HEK293 (cell line): ENCODE data around the gene HEBP2.

Experiments
- CTCF ChIA-PET: fragments of 350-600 bp; formaldehyde crosslinking; extraction: SDS; loops from one replicate; lab custom pipeline; 2021; ENCODE audit warnings: antibody characterized with exemption; lab: Yijun Ruan, JAX
- POLR2A ChIA-PET: fragments of 300-600 bp; formaldehyde crosslinking; extraction: SDS; loops from one replicate; lab custom pipeline; 2020; ENCODE audit warnings: antibody characterized with exemption, inconsistent platforms; lab: Yijun Ruan, JAX
- H3K27ac ChIP-seq: fragments of 200-500 bp; sonication (Bioruptor generic); 2 replicates; pipeline ENCODE4 v1.5.1; 2014; ENCODE audit warnings: low read depth, low read length, control low read depth, inconsistent platforms; ENCODE audit errors: extremely low read depth
- H3K36me3 ChIP-seq, 2 experiments: fragments of 200-500 bp in 1 of 2; sonication (Bioruptor generic) in 1 of 2; 1 replicate in 1 of 2; 2 replicates in 1 of 2; pipeline ENCODE4 v1.5.1; 2014 to 2017; ENCODE audit warnings: inconsistent platforms in 2 of 2, low read length in 2 of 2; ENCODE audit not compliant: control insufficient read depth in 2 of 2, insufficient read depth in 1 of 2
- H3K4me1 ChIP-seq: fragments of 200-500 bp; sonication (Bioruptor generic); 2 replicates; pipeline ENCODE4 v1.5.1; 2014; ENCODE audit warnings: mild to moderate bottlenecking, low read length, inconsistent platforms; ENCODE audit not compliant: control insufficient read depth, insufficient read depth
- H3K4me3 ChIP-seq: 2 replicates; pipeline ENCODE4 v1.5.1; 2011; ENCODE audit warnings: low read depth, mild to moderate bottlenecking, control low read depth, low read length, moderate library complexity
- H3K9me3 ChIP-seq: fragments of 200-500 bp; sonication (Bioruptor generic); 2 replicates; pipeline ENCODE4 v1.5.1; 2014; ENCODE audit warnings: low read depth, low read length, inconsistent platforms; ENCODE audit not compliant: control insufficient read depth, insufficient read depth
- BCL11B ChIP-seq: fragments of 450-650 bp; formaldehyde crosslinking; IDR thresholded peaks from 2 replicates; pipeline ENCODE4 v1.5.1; 2016; ENCODE audit warnings: low read depth, missing biosample characterization, missing genetic modification characterization
- MZF1 ChIP-seq: fragments of 450-650 bp; formaldehyde crosslinking; IDR thresholded peaks from 2 replicates; pipeline ENCODE4 v1.5.1; 2017; ENCODE audit warnings: missing biosample characterization, missing genetic modification characterization, borderline replicate concordance
- SCRT2 ChIP-seq: fragments of 450-650 bp; formaldehyde crosslinking; IDR thresholded peaks from 2 replicates; pipeline ENCODE4 v1.5.1; 2016; ENCODE audit warnings: missing biosample characterization, missing genetic modification characterization
- ZBTB1 ChIP-seq: fragments of 450-650 bp; formaldehyde crosslinking; IDR thresholded peaks from 2 replicates; pipeline ENCODE4 v1.5.1; 2016; ENCODE audit warnings: missing biosample characterization, missing genetic modification characterization
- ZBTB20 ChIP-seq: fragments of 450-650 bp; formaldehyde crosslinking; IDR thresholded peaks from 2 replicates; pipeline ENCODE4 v1.5.1; 2016; ENCODE audit warnings: missing biosample characterization, missing genetic modification characterization
- ZBTB21 ChIP-seq: fragments of 450-650 bp; formaldehyde crosslinking; IDR thresholded peaks from 2 replicates; pipeline ENCODE4 v1.5.1; 2017; ENCODE audit warnings: missing biosample characterization, missing genetic modification characterization
- ZFP41 ChIP-seq: fragments of 450-650 bp; formaldehyde crosslinking; IDR thresholded peaks from 2 replicates; pipeline ENCODE4 v1.5.1; 2016; ENCODE audit warnings: missing biosample characterization, missing genetic modification characterization, borderline replicate concordance
- ZNF114 ChIP-seq: fragments of 450-650 bp; formaldehyde crosslinking; IDR thresholded peaks from 2 replicates; pipeline ENCODE4 v1.5.0; 2017; ENCODE audit warnings: missing biosample characterization, missing genetic modification characterization
- ZNF157 ChIP-seq: fragments of 450-650 bp; formaldehyde crosslinking; IDR thresholded peaks from 2 replicates; pipeline ENCODE4 v1.5.1; 2016; ENCODE audit warnings: missing biosample characterization, missing genetic modification characterization
- ZNF248 ChIP-seq: fragments of 450-650 bp; formaldehyde crosslinking; IDR thresholded peaks from 2 replicates; pipeline ENCODE4 v1.5.1; 2017; ENCODE audit warnings: missing biosample characterization, missing genetic modification characterization
- ZNF324 ChIP-seq: fragments of 450-650 bp; formaldehyde crosslinking; IDR thresholded peaks from 2 replicates; pipeline ENCODE4 v1.5.1; 2016; ENCODE audit warnings: missing biosample characterization, missing genetic modification characterization
- ZNF335 ChIP-seq: fragments of 450-650 bp; formaldehyde crosslinking; conservative IDR thresholded peaks from 2 replicates; pipeline ENCODE4 v1.5.1; 2016; ENCODE audit warnings: missing biosample characterization, missing genetic modification characterization
- ZNF473 ChIP-seq: fragments of 450-650 bp; formaldehyde crosslinking; IDR thresholded peaks from 2 replicates; pipeline ENCODE4 v1.5.1; 2017; ENCODE audit warnings: missing biosample characterization, missing genetic modification characterization
- ZNF510 ChIP-seq: fragments of 450-650 bp; formaldehyde crosslinking; IDR thresholded peaks from 2 replicates; pipeline ENCODE4 v1.5.1; 2018; ENCODE audit warnings: mild to moderate bottlenecking, missing genetic modification characterization, missing biosample characterization; ENCODE audit not compliant: insufficient replicate concordance
- ZNF555 ChIP-seq: fragments of 450-650 bp; formaldehyde crosslinking; conservative IDR thresholded peaks from 2 replicates; pipeline ENCODE4 v1.5.1; 2017; ENCODE audit warnings: missing biosample characterization, mild to moderate bottlenecking, missing genetic modification characterization, inconsistent platforms
- ZNF580 ChIP-seq: fragments of 450-650 bp; formaldehyde crosslinking; IDR thresholded peaks from 2 replicates; pipeline ENCODE4 v1.5.1; 2016; ENCODE audit warnings: missing biosample characterization, missing genetic modification characterization
- ZXDB ChIP-seq: fragments of 450-650 bp; formaldehyde crosslinking; IDR thresholded peaks from 2 replicates; pipeline ENCODE4 v1.5.1; 2016; ENCODE audit warnings: missing biosample characterization, missing genetic modification characterization

HEBP2 gene

GRCh38 chr6:138417493-138418117, 13.6 kb downstream of the HEBP2 start:
- peaks cover 9 to 79% of the 10 kb centered on the region in 2 experiments for H3K36me3 ChIP-seq
- no peaks in the 10 kb centered on the region for H3K4me1 ChIP-seq
- no peaks in the 10 kb centered on the region for H3K9me3 ChIP-seq
- TF ChIP-seq ZNF473 (tag by site-specific recombination): no peak
- 0 out of 2 replicates have a peak, but pooled peaks have one; percentile 41 for TF ChIP-seq SCRT2 (tag by site-specific recombination)
- ChIA-PET POLR2A (interaction anchor here (1.2 kb wide), 1 partner anchor 13 kb away, joined by 3 read pairs; the partner anchor contains the start of gene HEBP2), CTCF (interaction anchor here (0.9 to 3.2 kb wide), 3 partner anchors 12 to 13 kb away, joined by 4 to 25 read pairs (median 4); partner anchors contain the start of gene HEBP2)
- no peak overlapping the region for H3K27ac ChIP-seq
- H3K4me3 ChIP-seq: no peak overlapping the region

DNA sequence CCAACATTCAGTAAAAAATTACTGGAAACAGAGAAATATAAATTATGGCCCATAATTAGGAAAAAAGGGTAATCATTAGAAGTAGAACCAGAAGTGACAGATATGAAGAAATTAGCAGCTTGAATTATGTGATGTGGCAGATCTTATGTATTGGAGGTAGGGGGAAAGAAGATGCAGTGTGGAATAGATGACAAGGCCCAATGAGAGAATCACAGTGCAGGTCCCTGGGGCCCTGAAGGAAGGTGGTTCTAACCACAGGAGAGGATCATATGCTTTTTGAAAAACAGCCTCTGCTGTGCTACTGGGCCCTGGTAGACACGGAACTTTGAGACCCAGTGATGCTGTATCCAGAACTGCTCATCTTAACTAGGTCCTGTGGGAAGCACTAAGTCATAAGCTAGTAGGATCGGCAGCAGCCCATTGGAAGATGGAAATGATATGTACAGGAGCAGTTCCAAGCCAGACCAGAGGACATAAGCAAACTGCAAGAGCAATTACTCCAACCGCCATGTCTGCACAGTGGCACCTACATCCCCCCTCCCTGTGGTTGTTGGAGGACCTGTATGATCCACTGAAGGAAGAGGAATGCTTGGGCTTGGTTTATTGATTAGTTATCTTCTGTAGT, 14.2 kb downstream of the HEBP2 start:
- Histone ChIP-seq H3K4me1 (no peaks in the 10 kb centered on the region), H3K9me3 (no peaks in the 10 kb centered on the region), H3K4me3 (no peak overlapping the region), H3K36me3 (peaks cover 2 to 74% of the 10 kb centered on the region in 2 experiments; a peak in 2 of 3 replicates), H3K27ac (no peak overlapping the region)
- ChIA-PET POLR2A (interaction anchor here (0.6 kb wide), 1 partner anchor 303 kb away, joined by 4 read pairs; no protein-coding TSS in a partner anchor), CTCF (interaction anchor here (0.6 to 1.3 kb wide), 3 partner anchors 11 to 406 kb away, joined by 3 to 4 read pairs (median 4); partner anchors contain the start of gene HEBP2)
- TF ChIP-seq ZBTB20 (tag by site-specific recombination): peak; percentile 27; the same call in 1 of the 2 replicates
- no peak for TF ChIP-seq ZNF324 (tag by site-specific recombination)

GRCh38 chr6:138419766-138420165, 15.7 kb downstream of the HEBP2 start:
- TF ChIP-seq ZBTB1 (no peak), ZNF157 (no peak), BCL11B (tag by site-specific recombination) (no peak), ZNF580 (tag by site-specific recombination) (no peak), ZNF335 (tag by site-specific recombination) (no peak), ZNF248 (tag by site-specific recombination) (no peak), ZNF555 (tag by site-specific recombination) (no peak), ZFP41 (tag by site-specific recombination) (no peak), ZXDB (tag by site-specific recombination) (no peak), ZNF114 (tag by site-specific recombination) (no peak)
- Histone ChIP-seq H3K36me3 (peaks cover 0 to 72% of the 10 kb centered on the region in 2 experiments; a peak in 1 of 3 replicates), H3K9me3 (no peaks in the 10 kb centered on the region), H3K4me3 (no peak overlapping the region), H3K27ac (no peak overlapping the region), H3K4me1 (no peaks in the 10 kb centered on the region)
- POLR2A ChIA-PET: no interaction called here
- CTCF ChIA-PET: interaction anchor here (1.0 to 1.5 kb wide), 2 partner anchors 15 to 304 kb away, joined by 3 to 4 read pairs; no protein-coding TSS in a partner anchor

DNA sequence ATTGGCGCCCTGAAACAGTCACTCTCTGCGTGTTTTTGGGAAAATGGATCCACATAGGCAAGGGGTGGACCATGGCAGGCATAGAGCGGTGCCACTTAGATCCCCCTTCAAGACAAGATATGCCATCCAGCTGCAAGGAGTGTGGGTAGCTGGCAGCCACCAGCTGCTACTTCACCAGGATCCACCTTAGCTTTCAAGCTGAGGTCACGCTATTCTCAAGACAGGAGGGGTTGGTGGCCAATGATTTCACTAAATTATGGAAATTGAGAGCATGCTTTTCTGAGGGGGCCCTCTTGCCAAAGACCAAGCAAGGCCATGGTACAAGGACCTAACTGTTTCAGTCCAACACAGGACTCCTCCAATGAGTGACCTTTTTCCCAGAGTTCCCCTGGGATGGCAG, 16.3 kb downstream of the HEBP2 start:
- ChIA-PET POLR2A (no interaction called here), CTCF (interaction anchor here (1.0 to 1.5 kb wide), 2 partner anchors 15 to 305 kb away, joined by 3 to 4 read pairs; no protein-coding TSS in a partner anchor)

More for the DNA sequence above, 16.3 kb downstream of the HEBP2 start:
- H3K36me3 ChIP-seq: peaks cover 0 to 67% of the 10 kb centered on the region in 2 experiments; a peak in 2 of 3 replicates
- no peak overlapping the region for H3K27ac ChIP-seq
- H3K9me3 ChIP-seq: no peaks in the 10 kb centered on the region
- H3K4me3 ChIP-seq: no peak overlapping the region
- TF ChIP-seq ZBTB21 (no peak), MZF1 (tag by site-specific recombination) (no peak), ZNF510 (tag by site-specific recombination) (no peak)
- no peaks in the 10 kb centered on the region for H3K4me1 ChIP-seq
